Liver (tissue), 9 donors: ENCODE results near the gene AIG1. TPM values are rescaled to one million over a fixed set of nuclear protein-coding genes. Genes with fewer than 3 reads are reported as not detected.

Experiments
- DNase-seq: peaks from one replicate; pipeline ENCODE4 v3.0.0-alpha.2; 2017; ENCODE audit warnings: low spot score
- H3K27ac ChIP-seq, 2 donors: one replicate each; pipeline ENCODE4 v1.7.0; 2013; ENCODE audit warnings: inconsistent platforms in 2 of 2, low read length in 2 of 2, control low read depth in 1 of 2, low read depth in 1 of 2, mild to moderate bottlenecking in 1 of 2
- H3K27me3 ChIP-seq, 4 donors: one replicate each; pipeline versions ENCODE4 v1.6.1 to v1.7.0; 2013; ENCODE audit warnings: low read length in 3 of 4, inconsistent platforms in 1 of 4, mild to moderate bottlenecking in 1 of 4, moderate library complexity in 1 of 4; ENCODE audit not compliant: control insufficient read depth in 4 of 4, insufficient read depth in 4 of 4
- H3K36me3 ChIP-seq, 4 donors: one replicate each; pipeline versions ENCODE4 v1.6.1 to v1.7.0; 2013; ENCODE audit warnings: low read length in 3 of 4, mild to moderate bottlenecking in 3 of 4, low read depth in 1 of 4, moderate library complexity in 1 of 4; ENCODE audit not compliant: control insufficient read depth in 4 of 4, insufficient read depth in 3 of 4
- H3K4me1 ChIP-seq, 4 donors: one replicate each; pipeline versions ENCODE4 v1.6.1 to v1.7.0; 2013; ENCODE audit warnings: low read length in 3 of 4, mild to moderate bottlenecking in 3 of 4, moderate library complexity in 1 of 4; ENCODE audit not compliant: control insufficient read depth in 4 of 4, insufficient read depth in 4 of 4
- H3K4me3 ChIP-seq, 3 donors: one replicate each; pipeline versions ENCODE4 v1.6.1 to v1.7.0; 2013; ENCODE audit warnings: low read length in 3 of 3, control low read depth in 1 of 3, low read depth in 1 of 3, mild to moderate bottlenecking in 1 of 3
- H3K9ac ChIP-seq, 2 donors: one replicate each; pipeline ENCODE4 v1.7.0; 2013; ENCODE audit warnings: low read length in 2 of 2, mild to moderate bottlenecking in 2 of 2, moderate library complexity in 2 of 2, control low read depth in 1 of 2, low read depth in 1 of 2
- H3K9me3 ChIP-seq, 4 donors: one replicate each; pipeline versions ENCODE4 v1.6.1 to v1.7.0; 2013; ENCODE audit warnings: low read length in 3 of 4; ENCODE audit not compliant: control insufficient read depth in 4 of 4
- ATF3 ChIP-seq: IDR thresholded peaks from 2 replicates; pipeline ENCODE4 v1.6.1; 2016; ENCODE audit warnings: antibody characterized with exemption
- EGR1 ChIP-seq, 2 donors: IDR thresholded peaks; 2 replicates each; pipeline ENCODE4 v1.6.1; 2016 to 2018; ENCODE audit warnings: antibody characterized with exemption in 2 of 2, low read depth in 2 of 2
- FOXA1 ChIP-seq: IDR thresholded peaks from 2 replicates; pipeline ENCODE4 v1.6.1; 2016; ENCODE audit warnings: antibody characterized with exemption
- FOXA2 ChIP-seq: IDR thresholded peaks from 2 replicates; pipeline ENCODE4 v1.6.1; 2016; ENCODE audit warnings: antibody characterized with exemption
- HNF4A ChIP-seq, 2 donors: conservative IDR thresholded peaks; 2 replicates each; pipeline ENCODE4 v1.6.1; 2016; ENCODE audit warnings: antibody characterized with exemption in 2 of 2, mild to moderate bottlenecking in 2 of 2
- HNF4G ChIP-seq: IDR thresholded peaks from 2 replicates; pipeline ENCODE4 v1.6.1; 2016; ENCODE audit warnings: antibody characterized with exemption
- JUND ChIP-seq, 2 donors: IDR thresholded peaks; 2 replicates each; pipeline ENCODE4 v1.6.1; 2016; ENCODE audit warnings: antibody characterized with exemption in 2 of 2
- NR2F2 ChIP-seq: IDR thresholded peaks from 2 replicates; pipeline ENCODE4 v1.6.1; 2016; ENCODE audit warnings: antibody characterized with exemption
- RAD21 ChIP-seq, 2 donors: IDR thresholded peaks; 2 replicates each; pipeline ENCODE4 v1.6.1; 2016; ENCODE audit warnings: antibody characterized with exemption in 2 of 2, mild to moderate bottlenecking in 2 of 2
- REST ChIP-seq: IDR thresholded peaks from 2 replicates; pipeline ENCODE4 v1.6.1; 2016; ENCODE audit warnings: antibody characterized with exemption, mild to moderate bottlenecking
- RXRA ChIP-seq, 2 donors: IDR thresholded peaks; 2 replicates each; pipeline ENCODE4 v1.6.1; 2017 to 2018; ENCODE audit warnings: antibody characterized with exemption in 2 of 2, mild to moderate bottlenecking in 1 of 2
- SP1 ChIP-seq: IDR thresholded peaks from 2 replicates; pipeline ENCODE4 v1.6.1; 2018; ENCODE audit warnings: antibody characterized with exemption, mild to moderate bottlenecking
- TAF1 ChIP-seq: conservative IDR thresholded peaks from 2 replicates; pipeline ENCODE4 v1.6.1; 2016; ENCODE audit warnings: antibody characterized with exemption, mild to moderate bottlenecking
- YY1 ChIP-seq: IDR thresholded peaks from 2 replicates; pipeline ENCODE4 v1.6.1; 2016; ENCODE audit warnings: antibody characterized with exemption, mild to moderate bottlenecking
- WGBS: extraction: QIAGEN DNeasy Blood & Tissue Kit; methylation state at CpG from one replicate; pipeline ENCODE4 v1.1.7; 2013; 5-methylcytosine and 5-hydroxymethylcytosine counted together
- polyA plus RNA-seq, 2 donors: library from polyadenylated mRNA; stranded (reverse) in 1 of 2; unstranded in 1 of 2; fragments of 200-250 nt in 1 of 2; fragments of >200 nt in 1 of 2; fragmentation: Nextera tagmentation in 1 of 2; extraction: Ambion mirVana in 1 of 2; gene quantifications; one replicate each; pipeline versions ENCODE4 v1.2.1 to v1.2.3, GENCODE V29; 2013 to 2015
- total RNA-seq, 2 donors: library from RNA; depleted of rRNA; stranded (reverse); fragments of >200 nt; gene quantifications; one replicate each; pipeline ENCODE4 v1.2.3, GENCODE V29; 2014
- TF ChIP-seq, protein P1 (sequence below): fragments of 150-350 bp; IDR thresholded peaks from 2 replicates; pipeline ENCODE4 v1.5.1; 2017; ENCODE audit warnings: improper control_type of control experiment, low read depth, low read length; ENCODE audit not compliant: missing input control
- TF ChIP-seq, protein P2 (sequence below): IDR thresholded peaks from 2 replicates; pipeline ENCODE4 v1.6.1; 2016; ENCODE audit warnings: antibody characterized with exemption
- TF ChIP-seq, protein P3 (sequence below): IDR thresholded peaks from 2 replicates; pipeline ENCODE4 v1.6.1; 2016; ENCODE audit warnings: antibody characterized with exemption
- donor health status: healthy.
- donor health status: healthy.
- donor health status: healthy.
- donor health status: healthy.
- donor health status: healthy.

AIG1 gene
- total and polyA plus RNA-seq, 4 donors, result 74.8 to 169 (median 121) TPM

DNA sequence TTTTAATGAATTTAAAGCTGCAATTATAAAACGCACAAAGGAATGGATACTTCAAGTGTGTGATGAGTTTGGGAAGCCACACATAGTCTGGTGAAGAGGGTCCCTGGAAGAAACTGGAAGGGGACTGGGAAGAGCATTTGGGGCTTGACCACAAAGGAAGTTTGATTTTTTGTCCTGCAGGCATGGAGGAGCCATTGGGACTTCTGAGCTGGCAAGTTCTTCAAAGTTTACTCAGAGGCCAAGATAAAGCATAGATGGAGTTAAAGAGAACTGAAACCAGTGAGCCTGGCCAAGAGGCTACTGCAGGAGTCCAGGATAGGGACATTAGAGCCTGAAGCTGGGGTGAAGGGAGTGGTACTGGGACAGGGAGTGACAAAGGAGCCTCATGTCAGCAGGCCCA lies 95.0 kb downstream of the AIG1 start:
- H3K9me3 ChIP-seq, result no peaks in the 10 kb centered on the region
- no peak for TF ChIP-seq JUND (IDR thresholded peaks at IDR 0.05)
- TF ChIP-seq, protein P1, sequence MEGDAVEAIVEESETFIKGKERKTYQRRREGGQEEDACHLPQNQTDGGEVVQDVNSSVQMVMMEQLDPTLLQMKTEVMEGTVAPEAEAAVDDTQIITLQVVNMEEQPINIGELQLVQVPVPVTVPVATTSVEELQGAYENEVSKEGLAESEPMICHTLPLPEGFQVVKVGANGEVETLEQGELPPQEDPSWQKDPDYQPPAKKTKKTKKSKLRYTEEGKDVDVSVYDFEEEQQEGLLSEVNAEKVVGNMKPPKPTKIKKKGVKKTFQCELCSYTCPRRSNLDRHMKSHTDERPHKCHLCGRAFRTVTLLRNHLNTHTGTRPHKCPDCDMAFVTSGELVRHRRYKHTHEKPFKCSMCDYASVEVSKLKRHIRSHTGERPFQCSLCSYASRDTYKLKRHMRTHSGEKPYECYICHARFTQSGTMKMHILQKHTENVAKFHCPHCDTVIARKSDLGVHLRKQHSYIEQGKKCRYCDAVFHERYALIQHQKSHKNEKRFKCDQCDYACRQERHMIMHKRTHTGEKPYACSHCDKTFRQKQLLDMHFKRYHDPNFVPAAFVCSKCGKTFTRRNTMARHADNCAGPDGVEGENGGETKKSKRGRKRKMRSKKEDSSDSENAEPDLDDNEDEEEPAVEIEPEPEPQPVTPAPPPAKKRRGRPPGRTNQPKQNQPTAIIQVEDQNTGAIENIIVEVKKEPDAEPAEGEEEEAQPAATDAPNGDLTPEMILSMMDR, result no peak
- TF ChIP-seq HNF4G, result no peak
- TF ChIP-seq FOXA1, result no peak
- no peak for TF ChIP-seq NR2F2
- TF ChIP-seq EGR1 (IDR thresholded peaks at IDR 0.05; ENCODE audit: low read depth in 2 of 2), result no peak
- TF ChIP-seq, protein P2, sequence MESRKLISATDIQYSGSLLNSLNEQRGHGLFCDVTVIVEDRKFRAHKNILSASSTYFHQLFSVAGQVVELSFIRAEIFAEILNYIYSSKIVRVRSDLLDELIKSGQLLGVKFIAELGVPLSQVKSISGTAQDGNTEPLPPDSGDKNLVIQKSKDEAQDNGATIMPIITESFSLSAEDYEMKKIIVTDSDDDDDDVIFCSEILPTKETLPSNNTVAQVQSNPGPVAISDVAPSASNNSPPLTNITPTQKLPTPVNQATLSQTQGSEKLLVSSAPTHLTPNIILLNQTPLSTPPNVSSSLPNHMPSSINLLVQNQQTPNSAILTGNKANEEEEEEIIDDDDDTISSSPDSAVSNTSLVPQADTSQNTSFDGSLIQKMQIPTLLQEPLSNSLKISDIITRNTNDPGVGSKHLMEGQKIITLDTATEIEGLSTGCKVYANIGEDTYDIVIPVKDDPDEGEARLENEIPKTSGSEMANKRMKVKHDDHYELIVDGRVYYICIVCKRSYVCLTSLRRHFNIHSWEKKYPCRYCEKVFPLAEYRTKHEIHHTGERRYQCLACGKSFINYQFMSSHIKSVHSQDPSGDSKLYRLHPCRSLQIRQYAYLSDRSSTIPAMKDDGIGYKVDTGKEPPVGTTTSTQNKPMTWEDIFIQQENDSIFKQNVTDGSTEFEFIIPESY, result no peak
- no peak for TF ChIP-seq TAF1
- no peak for TF ChIP-seq YY1
- TF ChIP-seq ATF3, result no peak
- no peak for TF ChIP-seq REST
- TF ChIP-seq SP1, result no peak
- TF ChIP-seq, protein P3, sequence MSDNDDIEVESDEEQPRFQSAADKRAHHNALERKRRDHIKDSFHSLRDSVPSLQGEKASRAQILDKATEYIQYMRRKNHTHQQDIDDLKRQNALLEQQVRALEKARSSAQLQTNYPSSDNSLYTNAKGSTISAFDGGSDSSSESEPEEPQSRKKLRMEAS, result no peak

GRCh38 chr6:143157131-143157530 lies 96.4 kb downstream of the AIG1 start:
- Histone ChIP-seq H3K9ac (no peak overlapping the region), H3K36me3 (peaks cover 0 to 7% (median 3%) of the 10 kb centered on the region in 4 donors), H3K4me3 (no peak overlapping the region), H3K27ac (no peak overlapping the region), H3K9me3 (no peaks in the 10 kb centered on the region), H3K4me1 (peaks cover 0 to 12% (median 7%) of the 10 kb centered on the region in 4 donors), H3K27me3 (no peaks in the 10 kb centered on the region)
- no peak for DNase-seq
- TF ChIP-seq, protein P3, result no peak
- TF ChIP-seq RXRA (IDR thresholded peaks at IDR 0.05) (no peak), FOXA2 (no peak), FOXA1 (no peak), HNF4A (conservative IDR thresholded peaks at IDR 0.05) (no peak), YY1 (no peak), JUND (IDR thresholded peaks at IDR 0.05) (no peak), NR2F2 (no peak), SP1 (no peak), TAF1 (no peak), RAD21 (IDR thresholded peaks at IDR 0.05) (no peak)
- WGBS, result 94% methylated on average over 2 of the region's 2 CpGs

More for the DNA sequence above, 95.0 kb downstream of the AIG1 start:
- Histone ChIP-seq H3K4me3 (no peak overlapping the region), H3K36me3 (peaks cover 0 to 7% (median 3%) of the 10 kb centered on the region in 4 donors), H3K27ac (no peak overlapping the region), H3K9ac (no peak overlapping the region), H3K27me3 (no peaks in the 10 kb centered on the region), H3K4me1 (peaks cover 0 to 12% (median 7%) of the 10 kb centered on the region in 4 donors)
- WGBS, result 100% methylated on average over 1 of the region's 1 CpG
- no peak for DNase-seq
